Measurements from ENCODE around the gene ADPRM. TPM values are rescaled to one million over a fixed set of nuclear protein-coding genes. Genes with fewer than 3 reads are reported as not detected.

The ADPRM gene
- polyA plus RNA-seq, 1 of the 3 experiments (the other 2 are of a cell fraction), result 7.6 TPM

DNA sequence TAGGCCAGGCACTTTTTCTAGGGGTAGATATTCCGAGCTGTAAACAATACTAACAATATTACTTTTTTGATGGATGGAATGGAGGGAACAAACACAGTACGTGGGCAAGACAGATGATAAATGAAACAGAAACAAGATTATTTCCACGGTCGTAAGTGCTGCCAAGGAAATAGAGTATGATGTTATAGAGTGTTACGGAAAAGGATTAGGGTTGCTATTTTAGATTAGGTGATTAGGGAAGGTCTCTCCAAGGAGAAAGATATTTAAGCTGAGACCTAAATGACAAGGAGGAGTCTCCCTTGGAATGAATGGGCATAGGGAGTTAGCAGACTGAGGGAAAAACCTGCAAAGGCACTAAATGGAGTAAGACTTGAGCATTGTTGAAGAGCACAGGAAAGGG, 8.3 kb downstream of the ADPRM start (continued):
- no peak for TF ChIP-seq FOSL2 (IDR thresholded peaks at IDR 0.05; ENCODE audit: borderline replicate concordance, low read depth)
- no peak for TF ChIP-seq ELF1 (IDR thresholded peaks at IDR 0.05)

GRCh38 chr17:10713318-10713717, 15.9 kb downstream of the ADPRM start:
- peaks cover 27 to 41% of the 10 kb centered on the region in 2 experiments for H3K36me3 ChIP-seq (replicated peaks in 1 of 2; ENCODE audit: control insufficient read depth in 1 of 2, insufficient read depth in 2 of 2, low read length in 1 of 2)
- POLR2A ChIA-PET, result no interaction called here
- H3K4me1 ChIP-seq (ENCODE audit: control insufficient read depth in 1 of 2, insufficient read depth in 2 of 2, low read depth in 1 of 2, low read length in 1 of 2), result no peaks in the 10 kb centered on the region
- CTCF ChIA-PET, result interaction anchor here (1.1 kb wide), 1 partner anchor 132 kb away, joined by 3 read pairs; no protein-coding TSS in a partner anchor
- H3K79me2 ChIP-seq (ENCODE audit: insufficient read depth), result no peaks in the 10 kb centered on the region
- H3K27ac ChIP-seq (ENCODE audit: low read depth in 2 of 2, low read length in 1 of 2), result no peak overlapping the region
- TF ChIP-seq GABPA (IDR thresholded peaks at IDR 0.05; ENCODE audit: low read depth), result no peak
- no peak for TF ChIP-seq RAD21 (IDR thresholded peaks at IDR 0.05; ENCODE audit: low read length)
- TF ChIP-seq PBX3 (IDR thresholded peaks at IDR 0.05), result no peak
- TF ChIP-seq, protein P1, sequence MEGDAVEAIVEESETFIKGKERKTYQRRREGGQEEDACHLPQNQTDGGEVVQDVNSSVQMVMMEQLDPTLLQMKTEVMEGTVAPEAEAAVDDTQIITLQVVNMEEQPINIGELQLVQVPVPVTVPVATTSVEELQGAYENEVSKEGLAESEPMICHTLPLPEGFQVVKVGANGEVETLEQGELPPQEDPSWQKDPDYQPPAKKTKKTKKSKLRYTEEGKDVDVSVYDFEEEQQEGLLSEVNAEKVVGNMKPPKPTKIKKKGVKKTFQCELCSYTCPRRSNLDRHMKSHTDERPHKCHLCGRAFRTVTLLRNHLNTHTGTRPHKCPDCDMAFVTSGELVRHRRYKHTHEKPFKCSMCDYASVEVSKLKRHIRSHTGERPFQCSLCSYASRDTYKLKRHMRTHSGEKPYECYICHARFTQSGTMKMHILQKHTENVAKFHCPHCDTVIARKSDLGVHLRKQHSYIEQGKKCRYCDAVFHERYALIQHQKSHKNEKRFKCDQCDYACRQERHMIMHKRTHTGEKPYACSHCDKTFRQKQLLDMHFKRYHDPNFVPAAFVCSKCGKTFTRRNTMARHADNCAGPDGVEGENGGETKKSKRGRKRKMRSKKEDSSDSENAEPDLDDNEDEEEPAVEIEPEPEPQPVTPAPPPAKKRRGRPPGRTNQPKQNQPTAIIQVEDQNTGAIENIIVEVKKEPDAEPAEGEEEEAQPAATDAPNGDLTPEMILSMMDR (IDR thresholded peaks at IDR 0.05), result no peak
- TF ChIP-seq FOSL2 (IDR thresholded peaks at IDR 0.05; ENCODE audit: borderline replicate concordance, low read depth), result no peak
- no peak for TF ChIP-seq TAF1 (IDR thresholded peaks at IDR 0.05; ENCODE audit: borderline replicate concordance, low read depth, low read length)
- TF ChIP-seq FOXM1 (IDR thresholded peaks at IDR 0.05; ENCODE audit: low read depth), result no peak
- TF ChIP-seq NFIC (IDR thresholded peaks at IDR 0.05; ENCODE audit: borderline replicate concordance), result no peak
- no peak for TF ChIP-seq MXI1 (IDR thresholded peaks at IDR 0.05; ENCODE audit: low read depth, low read length)
- no peak overlapping the region for H3K4me3 ChIP-seq (ENCODE audit: low read depth in 2 of 2, low read length in 1 of 2)
- H3F3A ChIP-seq (replicated peaks; ENCODE audit: insufficient read depth), result no peaks in the 10 kb centered on the region
- H3K27me3 ChIP-seq (ENCODE audit: insufficient read depth), result no peaks in the 10 kb centered on the region
- no peaks in the 10 kb centered on the region for H4K20me1 ChIP-seq (ENCODE audit: insufficient read depth)
- H3K9ac ChIP-seq, result no peak overlapping the region
- no peak for DNase-seq
- H3K4me2 ChIP-seq, result no peak overlapping the region
- no peak overlapping the region for H2AFZ ChIP-seq (ENCODE audit: low read depth)
- WGBS (ENCODE audit: low lambda C conversion rate), result 96% methylated on average over 2 of the region's 2 CpGs
- H3K9me2 ChIP-seq, result no peaks in the 10 kb centered on the region
- no peaks in the 10 kb centered on the region for H3K9me3 ChIP-seq

GRCh38 chr17:10716218-10716617, 18.8 kb downstream of the ADPRM start:
- H3K4me3 ChIP-seq (ENCODE audit: low read depth in 2 of 2, low read length in 1 of 2), result no peak overlapping the region
- H3K79me2 ChIP-seq (ENCODE audit: insufficient read depth), result no peaks in the 10 kb centered on the region
- H3K9ac ChIP-seq, result no peak overlapping the region
- H4K20me1 ChIP-seq (ENCODE audit: insufficient read depth), result no peaks in the 10 kb centered on the region
- no peak overlapping the region for H2AFZ ChIP-seq (ENCODE audit: low read depth)
- DNase-seq, result no peak
- no peaks in the 10 kb centered on the region for H3K9me2 ChIP-seq
- ChIA-PET POLR2A (no interaction called here), CTCF (interaction anchor here (1.1 kb wide), 1 partner anchor 21 kb away, joined by 3 read pairs; no protein-coding TSS in a partner anchor)
- H3K27ac ChIP-seq (ENCODE audit: low read depth in 2 of 2, low read length in 1 of 2), result no peak overlapping the region
- no peaks in the 10 kb centered on the region for H3F3A ChIP-seq (replicated peaks; ENCODE audit: insufficient read depth)
- peaks cover 10 to 16% of the 10 kb centered on the region in 2 experiments for H3K36me3 ChIP-seq (replicated peaks in 1 of 2; ENCODE audit: control insufficient read depth in 1 of 2, insufficient read depth in 2 of 2, low read length in 1 of 2)
- WGBS (ENCODE audit: low lambda C conversion rate), result 94% methylated on average over 10 of the region's 10 CpGs
- H3K27me3 ChIP-seq (ENCODE audit: insufficient read depth), result no peaks in the 10 kb centered on the region
- H3K9me3 ChIP-seq, result no peaks in the 10 kb centered on the region
- no peak overlapping the region for H3K4me2 ChIP-seq
- H3K4me1 ChIP-seq (ENCODE audit: control insufficient read depth in 1 of 2, insufficient read depth in 2 of 2, low read depth in 1 of 2, low read length in 1 of 2), result no peaks in the 10 kb centered on the region
- TF ChIP-seq GABPA (IDR thresholded peaks at IDR 0.05; ENCODE audit: low read depth) (no peak), FOSL2 (IDR thresholded peaks at IDR 0.05; ENCODE audit: borderline replicate concordance, low read depth) (no peak), JUND (IDR thresholded peaks at IDR 0.05) (no peak), EZH2phosphoT487 (IDR thresholded peaks at IDR 0.05; ENCODE audit: borderline replicate concordance, low read depth) (no peak), FOXM1 (IDR thresholded peaks at IDR 0.05; ENCODE audit: low read depth) (no peak), NFIC (IDR thresholded peaks at IDR 0.05; ENCODE audit: borderline replicate concordance) (no peak), GATA2 (CRISPR knock-in tag; IDR thresholded peaks at IDR 0.05) (no peak), MXI1 (IDR thresholded peaks at IDR 0.05; ENCODE audit: low read depth, low read length) (no peak), MEF2A (IDR thresholded peaks at IDR 0.05; ENCODE audit: borderline replicate concordance, low read depth) (no peak), TEAD4 (IDR thresholded peaks at IDR 0.05; ENCODE audit: borderline replicate concordance, insufficient read depth) (no peak), FOXJ3 (CRISPR knock-in tag; IDR thresholded peaks at IDR 0.05) (no peak), EP300 (IDR thresholded peaks at IDR 0.05; ENCODE audit: borderline replicate concordance in 1 of 2, low read depth in 1 of 2, low read length in 1 of 2) (no peak), SIN3A (IDR thresholded peaks at IDR 0.05; ENCODE audit: borderline replicate concordance, low read depth, low read length) (no peak), NRF1 (IDR thresholded peaks at IDR 0.05; ENCODE audit: low read depth, low read length) (no peak), MAX (IDR thresholded peaks at IDR 0.05; ENCODE audit: low read depth) (no peak)
- TF ChIP-seq, protein P2, sequence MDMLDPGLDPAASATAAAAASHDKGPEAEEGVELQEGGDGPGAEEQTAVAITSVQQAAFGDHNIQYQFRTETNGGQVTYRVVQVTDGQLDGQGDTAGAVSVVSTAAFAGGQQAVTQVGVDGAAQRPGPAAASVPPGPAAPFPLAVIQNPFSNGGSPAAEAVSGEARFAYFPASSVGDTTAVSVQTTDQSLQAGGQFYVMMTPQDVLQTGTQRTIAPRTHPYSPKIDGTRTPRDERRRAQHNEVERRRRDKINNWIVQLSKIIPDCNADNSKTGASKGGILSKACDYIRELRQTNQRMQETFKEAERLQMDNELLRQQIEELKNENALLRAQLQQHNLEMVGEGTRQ (IDR thresholded peaks at IDR 0.05; ENCODE audit: borderline replicate concordance, low read depth, low read length), result no peak
